ENCODE data around the gene JAK3. TPM values are rescaled to one million over a fixed set of nuclear protein-coding genes. Genes with fewer than 3 reads are reported as not detected.

JAK3 gene
- total and polyA plus RNA-seq, 2 of the 8 experiments (the other 6 are each of a cell fraction or from before 2014, with no cell fraction given): 4.0 to 4.7 TPM

DNA sequence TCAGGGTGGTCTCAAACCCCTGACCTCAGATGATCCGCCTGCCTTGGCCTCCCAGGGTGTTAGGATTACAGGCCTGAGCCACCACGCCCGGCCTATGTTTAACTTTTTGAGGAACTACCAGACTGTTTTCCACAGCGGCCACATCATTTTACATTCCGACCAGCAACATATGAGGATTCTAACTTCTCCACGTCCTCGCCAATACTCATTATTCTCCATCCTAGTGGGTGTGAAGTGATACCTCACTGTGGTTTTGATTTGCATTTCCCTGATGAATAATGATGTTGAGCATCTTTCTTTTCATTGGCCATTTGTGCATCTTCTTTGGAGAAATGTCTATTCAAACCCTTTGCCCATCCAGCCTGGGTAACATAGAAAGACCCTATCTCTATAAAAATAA lies 38.7 kb upstream of the JAK3 start (continued):
- TF ChIP-seq, protein P1, sequence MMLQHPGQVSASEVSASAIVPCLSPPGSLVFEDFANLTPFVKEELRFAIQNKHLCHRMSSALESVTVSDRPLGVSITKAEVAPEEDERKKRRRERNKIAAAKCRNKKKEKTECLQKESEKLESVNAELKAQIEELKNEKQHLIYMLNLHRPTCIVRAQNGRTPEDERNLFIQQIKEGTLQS (IDR thresholded peaks at IDR 0.05; ENCODE audit: insufficient read depth, low read depth, low read length): no peak
- TF ChIP-seq NANOG (IDR thresholded peaks at IDR 0.05; ENCODE audit: insufficient read depth, low read depth, low read length, poor library complexity, severe bottlenecking) (no peak), CBX8 (IDR thresholded peaks at IDR 0.05; ENCODE audit: borderline replicate concordance, low read depth, low read length) (no peak)
- TF ChIP-seq, protein P2, sequence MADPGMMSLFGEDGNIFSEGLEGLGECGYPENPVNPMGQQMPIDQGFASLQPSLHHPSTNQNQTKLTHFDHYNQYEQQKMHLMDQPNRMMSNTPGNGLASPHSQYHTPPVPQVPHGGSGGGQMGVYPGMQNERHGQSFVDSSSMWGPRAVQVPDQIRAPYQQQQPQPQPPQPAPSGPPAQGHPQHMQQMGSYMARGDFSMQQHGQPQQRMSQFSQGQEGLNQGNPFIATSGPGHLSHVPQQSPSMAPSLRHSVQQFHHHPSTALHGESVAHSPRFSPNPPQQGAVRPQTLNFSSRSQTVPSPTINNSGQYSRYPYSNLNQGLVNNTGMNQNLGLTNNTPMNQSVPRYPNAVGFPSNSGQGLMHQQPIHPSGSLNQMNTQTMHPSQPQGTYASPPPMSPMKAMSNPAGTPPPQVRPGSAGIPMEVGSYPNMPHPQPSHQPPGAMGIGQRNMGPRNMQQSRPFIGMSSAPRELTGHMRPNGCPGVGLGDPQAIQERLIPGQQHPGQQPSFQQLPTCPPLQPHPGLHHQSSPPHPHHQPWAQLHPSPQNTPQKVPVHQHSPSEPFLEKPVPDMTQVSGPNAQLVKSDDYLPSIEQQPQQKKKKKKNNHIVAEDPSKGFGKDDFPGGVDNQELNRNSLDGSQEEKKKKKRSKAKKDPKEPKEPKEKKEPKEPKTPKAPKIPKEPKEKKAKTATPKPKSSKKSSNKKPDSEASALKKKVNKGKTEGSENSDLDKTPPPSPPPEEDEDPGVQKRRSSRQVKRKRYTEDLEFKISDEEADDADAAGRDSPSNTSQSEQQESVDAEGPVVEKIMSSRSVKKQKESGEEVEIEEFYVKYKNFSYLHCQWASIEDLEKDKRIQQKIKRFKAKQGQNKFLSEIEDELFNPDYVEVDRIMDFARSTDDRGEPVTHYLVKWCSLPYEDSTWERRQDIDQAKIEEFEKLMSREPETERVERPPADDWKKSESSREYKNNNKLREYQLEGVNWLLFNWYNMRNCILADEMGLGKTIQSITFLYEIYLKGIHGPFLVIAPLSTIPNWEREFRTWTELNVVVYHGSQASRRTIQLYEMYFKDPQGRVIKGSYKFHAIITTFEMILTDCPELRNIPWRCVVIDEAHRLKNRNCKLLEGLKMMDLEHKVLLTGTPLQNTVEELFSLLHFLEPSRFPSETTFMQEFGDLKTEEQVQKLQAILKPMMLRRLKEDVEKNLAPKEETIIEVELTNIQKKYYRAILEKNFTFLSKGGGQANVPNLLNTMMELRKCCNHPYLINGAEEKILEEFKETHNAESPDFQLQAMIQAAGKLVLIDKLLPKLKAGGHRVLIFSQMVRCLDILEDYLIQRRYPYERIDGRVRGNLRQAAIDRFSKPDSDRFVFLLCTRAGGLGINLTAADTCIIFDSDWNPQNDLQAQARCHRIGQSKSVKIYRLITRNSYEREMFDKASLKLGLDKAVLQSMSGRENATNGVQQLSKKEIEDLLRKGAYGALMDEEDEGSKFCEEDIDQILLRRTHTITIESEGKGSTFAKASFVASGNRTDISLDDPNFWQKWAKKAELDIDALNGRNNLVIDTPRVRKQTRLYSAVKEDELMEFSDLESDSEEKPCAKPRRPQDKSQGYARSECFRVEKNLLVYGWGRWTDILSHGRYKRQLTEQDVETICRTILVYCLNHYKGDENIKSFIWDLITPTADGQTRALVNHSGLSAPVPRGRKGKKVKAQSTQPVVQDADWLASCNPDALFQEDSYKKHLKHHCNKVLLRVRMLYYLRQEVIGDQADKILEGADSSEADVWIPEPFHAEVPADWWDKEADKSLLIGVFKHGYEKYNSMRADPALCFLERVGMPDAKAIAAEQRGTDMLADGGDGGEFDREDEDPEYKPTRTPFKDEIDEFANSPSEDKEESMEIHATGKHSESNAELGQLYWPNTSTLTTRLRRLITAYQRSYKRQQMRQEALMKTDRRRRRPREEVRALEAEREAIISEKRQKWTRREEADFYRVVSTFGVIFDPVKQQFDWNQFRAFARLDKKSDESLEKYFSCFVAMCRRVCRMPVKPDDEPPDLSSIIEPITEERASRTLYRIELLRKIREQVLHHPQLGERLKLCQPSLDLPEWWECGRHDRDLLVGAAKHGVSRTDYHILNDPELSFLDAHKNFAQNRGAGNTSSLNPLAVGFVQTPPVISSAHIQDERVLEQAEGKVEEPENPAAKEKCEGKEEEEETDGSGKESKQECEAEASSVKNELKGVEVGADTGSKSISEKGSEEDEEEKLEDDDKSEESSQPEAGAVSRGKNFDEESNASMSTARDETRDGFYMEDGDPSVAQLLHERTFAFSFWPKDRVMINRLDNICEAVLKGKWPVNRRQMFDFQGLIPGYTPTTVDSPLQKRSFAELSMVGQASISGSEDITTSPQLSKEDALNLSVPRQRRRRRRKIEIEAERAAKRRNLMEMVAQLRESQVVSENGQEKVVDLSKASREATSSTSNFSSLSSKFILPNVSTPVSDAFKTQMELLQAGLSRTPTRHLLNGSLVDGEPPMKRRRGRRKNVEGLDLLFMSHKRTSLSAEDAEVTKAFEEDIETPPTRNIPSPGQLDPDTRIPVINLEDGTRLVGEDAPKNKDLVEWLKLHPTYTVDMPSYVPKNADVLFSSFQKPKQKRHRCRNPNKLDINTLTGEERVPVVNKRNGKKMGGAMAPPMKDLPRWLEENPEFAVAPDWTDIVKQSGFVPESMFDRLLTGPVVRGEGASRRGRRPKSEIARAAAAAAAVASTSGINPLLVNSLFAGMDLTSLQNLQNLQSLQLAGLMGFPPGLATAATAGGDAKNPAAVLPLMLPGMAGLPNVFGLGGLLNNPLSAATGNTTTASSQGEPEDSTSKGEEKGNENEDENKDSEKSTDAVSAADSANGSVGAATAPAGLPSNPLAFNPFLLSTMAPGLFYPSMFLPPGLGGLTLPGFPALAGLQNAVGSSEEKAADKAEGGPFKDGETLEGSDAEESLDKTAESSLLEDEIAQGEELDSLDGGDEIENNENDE (IDR thresholded peaks at IDR 0.05; ENCODE audit: insufficient replicate concordance, low read length): no peak
- TF ChIP-seq, protein P3, sequence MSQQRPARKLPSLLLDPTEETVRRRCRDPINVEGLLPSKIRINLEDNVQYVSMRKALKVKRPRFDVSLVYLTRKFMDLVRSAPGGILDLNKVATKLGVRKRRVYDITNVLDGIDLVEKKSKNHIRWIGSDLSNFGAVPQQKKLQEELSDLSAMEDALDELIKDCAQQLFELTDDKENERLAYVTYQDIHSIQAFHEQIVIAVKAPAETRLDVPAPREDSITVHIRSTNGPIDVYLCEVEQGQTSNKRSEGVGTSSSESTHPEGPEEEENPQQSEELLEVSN (IDR thresholded peaks at IDR 0.05): no peak

Measured in H1 (cell line).